GM23338 (cell line): ENCODE measurements around the gene SH2D3C. TPM values are rescaled to one million over a fixed set of nuclear protein-coding genes. Genes with fewer than 3 reads are reported as not detected.
A peak's percentile ranks its signal among the peaks of the same experiment; 100 is the strongest.

Source experiments
- ATAC-seq: fragments of 200-7000 bp; cut with Tn5 transposase; 3 replicates; pipeline ENCODE4 v1.9.1; 2020
- DNase-seq: peaks from one replicate; pipeline ENCODE4 v3.0.0-alpha.2; 2015; ENCODE audit warnings: low spot score
- H2AFZ ChIP-seq: fragments of 200-600 bp; sonication (generic); 2 replicates; pipeline ENCODE4 v1.8.0; 2016; ENCODE audit warnings: antibody characterized with exemption, mild to moderate bottlenecking, moderate library complexity
- H3F3A ChIP-seq: fragments of 200-600 bp; sonication (generic); replicated peaks from 2 replicates; pipeline ENCODE4 v1.8.0; 2017; ENCODE audit warnings: antibody characterized with exemption, mixed run types, low read depth
- H3K27ac ChIP-seq: fragments of 200-600 bp; sonication (generic); 2 replicates; pipeline ENCODE4 v1.6.1; 2016; ENCODE audit warnings: low read depth
- H3K27me3 ChIP-seq: fragments of 200-600 bp; sonication (generic); 2 replicates; pipeline ENCODE4 v1.8.0; 2016; ENCODE audit warnings: mild to moderate bottlenecking, mixed run types, moderate library complexity; ENCODE audit not compliant: insufficient read depth
- H3K36me3 ChIP-seq: fragments of 200-600 bp; sonication (generic); 2 replicates; pipeline ENCODE4 v1.8.0; 2016; ENCODE audit warnings: mild to moderate bottlenecking; ENCODE audit not compliant: insufficient read depth
- H3K4me1 ChIP-seq: fragments of 200-600 bp; sonication (generic); 2 replicates; pipeline ENCODE4 v1.8.0; 2016; ENCODE audit warnings: mild to moderate bottlenecking, moderate library complexity; ENCODE audit not compliant: insufficient read depth
- H3K4me2 ChIP-seq: fragments of 200-600 bp; sonication (generic); 2 replicates; pipeline ENCODE4 v1.7.1; 2017; ENCODE audit warnings: mixed run types
- H3K4me3 ChIP-seq: fragments of 200-600 bp; sonication (generic); 2 replicates; pipeline ENCODE4 v1.6.1; 2016; ENCODE audit warnings: mixed run types
- H3K79me2 ChIP-seq: fragments of 200-600 bp; sonication (generic); replicated peaks from 2 replicates; pipeline ENCODE4 v1.8.0; 2017; ENCODE audit warnings: mild to moderate bottlenecking; ENCODE audit not compliant: insufficient read depth
- H3K9me2 ChIP-seq: fragments of 200-600 bp; sonication (generic); 2 replicates; pipeline ENCODE4 v1.8.0; 2017; ENCODE audit not compliant: insufficient read depth
- H4K20me1 ChIP-seq: fragments of 200-600 bp; sonication (generic); replicated peaks from 2 replicates; pipeline ENCODE4 v1.8.0; 2017; ENCODE audit warnings: mild to moderate bottlenecking; ENCODE audit not compliant: insufficient read depth
- H3K27ac Mint-ChIP-seq: 2 replicates; pipeline ENCODE4 v1.8.0; 2020; ENCODE audit warnings: inconsistent platforms, mild to moderate bottlenecking, moderate library complexity, mixed read lengths
- H3K27me3 Mint-ChIP-seq: 3 replicates; pipeline ENCODE4 v1.8.0; 2022; ENCODE audit warnings: low read depth, mild to moderate bottlenecking, moderate library complexity, mixed read lengths, inconsistent platforms; ENCODE audit not compliant: insufficient read depth, poor library complexity
- H3K36me3 Mint-ChIP-seq: 3 replicates; pipeline ENCODE4 v1.8.0; 2021; ENCODE audit warnings: low read depth, mild to moderate bottlenecking, inconsistent platforms, moderate library complexity, mixed read lengths
- H3K4me1 Mint-ChIP-seq: 3 replicates; pipeline ENCODE4 v1.8.0; 2020; ENCODE audit warnings: mild to moderate bottlenecking, inconsistent platforms, mixed read lengths
- H3K4me3 Mint-ChIP-seq: 3 replicates; pipeline ENCODE4 v1.8.0; 2021; ENCODE audit warnings: moderate library complexity, mild to moderate bottlenecking, inconsistent platforms, mixed read lengths
- H3K9me3 Mint-ChIP-seq: 3 replicates; pipeline ENCODE4 v1.8.0; 2020; ENCODE audit warnings: moderate library complexity, mild to moderate bottlenecking, inconsistent platforms, mixed read lengths
- CREB1 ChIP-seq: fragments of 250-450 bp; sonication (Bioruptor Pico); IDR thresholded peaks from 2 replicates; pipeline ENCODE4 v1.5.0; 2020; ENCODE audit warnings: low read depth, mild to moderate bottlenecking, moderate library complexity
- CTCF ChIP-seq, 2 experiments: fragments of 200-600 bp in 1 of 2; sonication (generic) in 1 of 2; conservative IDR thresholded peaks; 2 replicates each; pipeline versions ENCODE4 v1.5.1 to v1.6.1; 2016 to 2017; ENCODE audit warnings: antibody characterized with exemption in 2 of 2, low read depth in 2 of 2, mild to moderate bottlenecking in 2 of 2, moderate library complexity in 1 of 2
- EZH2 ChIP-seq: fragments of 200-600 bp; sonication (generic); IDR thresholded peaks from one replicate; pipeline ENCODE4 v1.8.0; 2017; ENCODE audit warnings: antibody characterized with exemption, mild to moderate bottlenecking, low read depth; ENCODE audit not compliant: unreplicated experiment
- EZH2phosphoT487 ChIP-seq: fragments of 200-600 bp; sonication (generic); IDR thresholded peaks from one replicate; pipeline ENCODE4 v1.8.1; 2018; ENCODE audit warnings: antibody characterized with exemption; ENCODE audit not compliant: unreplicated experiment
- JUNB ChIP-seq: IDR thresholded peaks from one replicate; pipeline ENCODE4 v1.6.1; 2016; ENCODE audit warnings: antibody characterized with exemption; ENCODE audit not compliant: unreplicated experiment
- POLR2AphosphoS5 ChIP-seq: IDR thresholded peaks from 2 replicates; pipeline ENCODE4 v1.6.1; 2016; ENCODE audit warnings: antibody characterized with exemption, low read depth
- REST ChIP-seq: IDR thresholded peaks from one replicate; pipeline ENCODE4 v1.6.1; 2018; ENCODE audit warnings: antibody characterized with exemption; ENCODE audit not compliant: unreplicated experiment
- ZNF114 ChIP-seq: fragments of 250-450 bp; sonication (Bioruptor Pico); IDR thresholded peaks from 2 replicates; pipeline ENCODE4 v1.5.0; 2020; ENCODE audit warnings: mild to moderate bottlenecking, moderate library complexity
- polyA plus RNA-seq: library from polyadenylated mRNA; unstranded; fragments of >200 nt; fragmentation: Nextera tagmentation; extraction: Ambion mirVana; gene quantifications from 2 replicates; pipeline ENCODE4 v1.2.1, GENCODE V29; 2016
- total RNA-seq: library from RNA; depleted of rRNA; stranded (reverse); fragments of >200 nt; shearing (Covaris generic); gene quantifications from 2 replicates; pipeline ENCODE4 v1.2.3, GENCODE V29; 2014

Gene SH2D3C
- total and polyA plus RNA-seq, 2 experiments from 2014 or later, result 4.2 to 4.5 TPM

GRCh38 chr9:127809540-127810377, 31.3 kb upstream of the SH2D3C start:
- DNase-seq, result peak; percentile 87
- Histone ChIP-seq H3K4me1 (no peaks in the 10 kb centered on the region; the same call in 1 of the 2 replicates), H3K79me2 (0 out of 2 replicates have a peak, but pooled peaks cover 5% of the 10 kb centered on the region), H3K4me3 (peak overlapping the region; percentile 53), H2AFZ (no peak overlapping the region), H4K20me1 (peaks cover 15% of the 10 kb centered on the region), H3F3A (peaks cover 25% of the 10 kb centered on the region), H3K36me3 (peaks cover 8% of the 10 kb centered on the region), H3K9me2 (no peaks in the 10 kb centered on the region), H3K27ac (0 out of 2 replicates have a peak overlapping the region, but pooled peaks have one; percentile 63), H3K27me3 (no peaks in the 10 kb centered on the region), H3K4me2 (peak overlapping the region; percentile 82)
- peaks cover 19% of the 10 kb centered on the region for H3K27me3 Mint-ChIP-seq
- peaks cover 53% of the 10 kb centered on the region for H3K36me3 Mint-ChIP-seq
- H3K4me1 Mint-ChIP-seq, result peaks cover 3% of the 10 kb centered on the region; the same call in 2 of the 3 replicates
- no peaks in the 10 kb centered on the region for H3K9me3 Mint-ChIP-seq
- TF ChIP-seq POLR2AphosphoS5 (peak; percentile 64), CREB1 (CRISPR knock-in tag) (no peak), EZH2 (no peak), EZH2phosphoT487 (no peak), CTCF (conservative IDR thresholded peaks at IDR 0.05; ENCODE audit: low read depth in 2 of 2) (no peak), JUNB (no peak), ZNF114 (CRISPR knock-in tag) (no peak), REST (no peak)
- ATAC-seq, result peak; percentile 94
- H3K4me3 Mint-ChIP-seq, result peak overlapping the region; percentile 50
- no peak overlapping the region for H3K27ac Mint-ChIP-seq
